Activated CD4-positive, CD25-positive, alpha-beta regulatory T cell (primary cell): ENCODE results near the gene HABP2.

Experiments
- DNase-seq, 4 experiments: peaks; one replicate each; lab custom pipeline; 2025; lab: John Stamatoyannopoulos, UW

The HABP2 gene

GRCh38 chr10:113552701-113553100 lies at the start of gene HABP2:
Gene HABP2 (plus strand): TSS chr10:113553053. CDS start chr10:113553122, 69 bp downstream.
- no peak for DNase-seq

GRCh38 chr10:113503930-113504329 lies 48.9 kb upstream of the HABP2 start:
- DNase-seq = no peak

DNA sequence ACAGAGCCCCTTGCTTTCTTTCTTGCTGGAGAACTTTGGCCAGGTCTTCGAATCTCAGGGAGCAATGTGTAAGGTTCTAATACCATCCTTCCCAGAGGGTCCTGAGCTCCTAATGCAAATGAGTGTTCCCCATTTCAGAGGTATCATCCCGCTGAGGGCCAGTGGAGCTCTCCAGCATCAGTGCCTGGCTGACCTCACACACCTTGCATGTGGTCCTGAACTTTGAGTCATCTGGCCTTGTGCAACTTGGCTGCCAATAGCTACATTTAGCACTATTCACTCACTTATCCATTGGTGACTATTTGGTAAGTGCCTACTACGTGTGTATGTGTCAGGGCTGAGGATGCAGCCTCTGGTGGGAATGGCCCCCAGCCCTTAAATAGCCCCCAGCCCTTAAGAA lies 48.4 kb upstream of the HABP2 start:
- DNase-seq = no peak

GRCh38 chr10:113506476-113506875 lies 46.4 kb upstream of the HABP2 start:
- no peak for DNase-seq

GRCh38 chr10:113511419-113511818 lies 41.4 kb upstream of the HABP2 start:
- DNase-seq = no peak

DNA sequence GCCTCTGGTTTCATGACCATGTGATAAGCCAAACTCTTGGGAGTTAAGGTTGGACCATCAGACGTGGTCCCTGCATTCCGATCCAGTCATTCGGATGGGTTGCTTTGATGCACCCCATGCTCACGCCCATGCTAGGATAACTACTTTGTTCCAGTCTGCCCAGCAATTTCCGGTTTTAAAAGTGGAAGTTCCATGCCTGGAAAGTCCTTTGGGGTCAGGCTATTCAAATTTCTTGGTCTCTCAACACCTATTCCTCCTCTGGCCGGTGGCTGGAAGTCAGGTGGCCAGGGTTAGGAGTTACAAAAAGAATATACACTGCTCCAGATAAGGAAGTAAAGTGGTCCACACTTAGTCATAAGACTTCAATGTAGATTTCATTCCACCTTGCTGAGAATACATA lies 37.7 kb upstream of the HABP2 start:
- DNase-seq = no peak

GRCh38 chr10:113515601-113516000 lies 37.3 kb upstream of the HABP2 start:
- no peak for DNase-seq

- DNase-seq = no peak
Measured at GRCh38 chr10:113516061-113516460, 36.8 kb upstream of the HABP2 start.

DNA sequence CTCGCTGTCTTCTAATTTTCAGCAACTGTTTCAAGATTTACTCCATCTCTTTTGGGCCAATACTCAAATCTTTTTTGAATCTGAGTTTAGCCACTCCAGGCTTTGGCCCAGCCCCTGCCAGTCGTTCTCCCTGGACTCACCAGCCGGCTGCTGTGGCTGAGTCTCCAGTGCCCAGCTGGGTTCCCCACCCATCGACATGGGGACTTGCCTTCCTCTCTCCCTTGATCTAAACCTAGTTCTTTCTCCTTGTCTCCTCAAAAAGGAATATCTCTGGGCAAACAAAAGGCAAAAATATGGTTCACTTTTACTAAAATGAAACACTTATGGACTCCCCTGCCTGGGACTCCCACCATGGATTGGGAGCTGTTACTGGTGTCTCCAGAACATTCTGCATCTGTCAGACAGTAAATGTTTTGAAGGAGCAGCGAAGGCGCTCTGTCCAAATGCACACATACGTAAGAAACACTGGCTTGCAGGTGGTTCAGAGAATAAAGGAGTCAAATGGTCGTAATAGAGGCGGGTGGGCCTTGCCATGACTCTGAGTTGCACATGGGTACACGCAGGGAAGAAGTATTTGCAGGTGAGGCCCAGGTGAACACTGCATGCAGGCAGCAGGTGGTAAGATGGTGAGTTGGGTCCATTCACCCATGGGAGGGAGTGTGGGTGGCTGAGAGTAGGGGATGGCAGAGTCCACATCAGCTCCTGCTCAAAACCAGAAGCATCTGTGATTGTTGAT lies 35.5 kb upstream of the HABP2 start:
- no peak for DNase-seq

- DNase-seq = no peak
Measured at GRCh38 chr10:113517901-113518260, 35.0 kb upstream of the HABP2 start.

- DNase-seq = no peak
Measured at GRCh38 chr10:113518415-113518814, 34.4 kb upstream of the HABP2 start.

- no peak for DNase-seq
Measured at GRCh38 chr10:113518816-113519591, 33.8 kb upstream of the HABP2 start.

DNA sequence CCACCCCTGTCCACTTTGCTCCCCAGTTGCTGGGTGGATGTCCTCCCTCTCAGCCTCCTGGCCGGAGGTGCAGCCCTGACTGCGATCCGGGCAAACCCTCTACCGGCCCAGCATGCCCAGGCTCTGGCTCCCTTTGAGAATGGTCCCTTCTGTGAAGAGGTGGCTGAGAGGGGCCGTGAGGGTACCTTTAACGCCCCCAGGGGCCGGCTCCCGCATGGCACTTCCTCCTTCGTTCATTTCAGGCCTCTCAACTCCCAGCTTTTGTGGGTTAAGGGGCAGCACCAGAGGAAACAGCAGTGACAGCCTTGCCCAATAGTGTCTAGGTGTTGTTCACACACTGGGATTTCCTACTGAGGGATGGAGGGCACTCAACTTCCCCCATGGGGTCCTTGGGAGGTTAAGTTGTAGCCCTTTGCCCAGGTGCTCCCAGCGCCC lies 33.2 kb upstream of the HABP2 start:
- DNase-seq = no peak

GRCh38 chr10:113520261-113520660 lies 32.6 kb upstream of the HABP2 start:
- no peak for DNase-seq

DNA sequence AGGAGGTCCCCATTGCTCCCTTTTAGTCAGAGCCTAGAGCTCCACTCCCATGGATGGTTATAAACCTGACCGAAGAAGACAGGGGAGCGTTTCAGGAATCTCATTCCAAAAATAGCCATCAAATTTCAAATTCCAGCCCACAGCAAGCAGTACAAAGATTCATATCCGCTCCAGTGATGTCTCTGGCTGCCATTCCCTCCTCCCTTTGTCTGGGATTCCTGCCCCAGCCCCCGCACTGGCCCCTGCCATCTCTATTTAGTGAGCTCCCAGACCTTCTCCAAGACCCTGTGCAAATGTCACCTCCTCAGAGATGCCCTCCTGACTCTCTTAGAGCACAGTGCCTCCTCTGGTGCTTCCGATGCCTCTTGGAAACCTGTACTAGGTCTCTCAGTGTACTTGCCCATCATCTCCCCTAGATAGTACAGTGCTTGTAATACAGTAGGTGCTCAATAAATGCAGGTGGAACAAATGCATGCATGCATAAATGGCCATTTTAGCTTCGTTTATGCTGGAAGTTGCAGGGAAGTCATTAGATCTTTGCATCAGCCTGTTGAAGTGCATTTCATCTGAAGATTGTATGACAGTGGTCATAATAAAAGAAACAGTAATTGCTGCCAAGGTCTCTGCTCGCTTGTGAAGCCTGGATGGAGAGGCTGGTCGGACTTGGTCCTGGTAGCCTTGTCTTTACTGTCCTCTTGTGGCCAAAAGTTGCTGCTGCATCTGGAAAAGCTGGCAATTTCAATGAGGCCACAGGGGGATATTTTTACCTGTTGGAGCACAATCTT lies 32.0 kb upstream of the HABP2 start:
- DNase-seq = no peak

DNA sequence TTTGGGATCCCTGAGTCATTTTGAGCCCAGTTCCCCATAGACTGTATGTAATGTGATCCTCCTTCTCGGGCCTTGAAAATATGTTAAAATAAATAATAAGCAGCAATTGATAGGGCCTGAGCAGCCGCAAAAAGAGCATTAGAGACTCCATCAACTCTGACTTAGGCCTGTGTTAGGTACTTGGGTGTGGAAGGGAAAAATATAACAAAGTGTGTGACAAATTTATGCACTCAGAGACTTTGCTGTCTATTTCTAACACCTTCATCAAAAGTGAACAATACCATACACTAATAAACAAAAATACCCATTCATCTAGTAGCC lies 31.4 kb upstream of the HABP2 start:
- no peak for DNase-seq

- no peak for DNase-seq
Measured at GRCh38 chr10:113522460-113522859, 30.4 kb upstream of the HABP2 start.

GRCh38 chr10:113523071-113523470 lies 29.8 kb upstream of the HABP2 start:
- DNase-seq = no peak

DNA sequence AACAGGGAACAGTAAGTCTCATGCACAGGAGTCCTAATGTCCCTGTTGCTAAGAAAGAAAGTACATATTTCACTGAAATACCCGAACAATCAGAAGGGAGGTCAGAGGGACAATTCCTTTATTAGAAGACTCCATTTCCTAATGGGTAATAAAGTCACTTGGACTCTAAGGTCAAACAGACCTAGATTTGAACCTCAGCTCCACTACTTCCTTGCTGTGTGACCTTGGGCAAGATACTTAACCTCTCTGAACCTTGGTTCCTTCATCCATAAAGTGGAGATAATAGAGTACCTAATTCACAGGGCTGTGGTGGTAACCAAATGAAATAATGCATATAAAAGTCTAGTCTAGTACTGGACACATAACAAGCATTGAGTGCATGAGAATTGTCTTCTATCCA lies 29.2 kb upstream of the HABP2 start:
- DNase-seq = no peak

GRCh38 chr10:113524120-113524519 lies 28.7 kb upstream of the HABP2 start:
- no peak for DNase-seq

- no peak for DNase-seq
Measured at GRCh38 chr10:113524539-113525490, 28.0 kb upstream of the HABP2 start.

- DNase-seq = no peak
Measured at GRCh38 chr10:113525713-113526112, 27.1 kb upstream of the HABP2 start.
